HFF-Myc (cell line): ENCODE measurements around the gene RBP2.
"Not testable (repeated sequence)": the region's sequence is repeated elsewhere in the genome, so short reads cannot be mapped to it uniquely, and the experiment has no call there.

Experiments used
- DNase-seq: peaks from one replicate; pipeline ENCODE4 v3.0.0-alpha.2; 2011; ENCODE audit warnings: low read depth; ENCODE audit errors: extremely low read depth
- H3K4me3 ChIP-seq: replicated peaks from 2 replicates; pipeline ENCODE4 v1.5.1; 2011; ENCODE audit warnings: low read depth, mild to moderate bottlenecking, control low read depth, low read length
- CTCF ChIP-seq: IDR thresholded peaks from 2 replicates; pipeline ENCODE4 v1.5.1; 2012; ENCODE audit warnings: mild to moderate bottlenecking, low read depth, low read length, control low read depth; ENCODE audit errors: missing control alignments

RBP2 gene

DNA sequence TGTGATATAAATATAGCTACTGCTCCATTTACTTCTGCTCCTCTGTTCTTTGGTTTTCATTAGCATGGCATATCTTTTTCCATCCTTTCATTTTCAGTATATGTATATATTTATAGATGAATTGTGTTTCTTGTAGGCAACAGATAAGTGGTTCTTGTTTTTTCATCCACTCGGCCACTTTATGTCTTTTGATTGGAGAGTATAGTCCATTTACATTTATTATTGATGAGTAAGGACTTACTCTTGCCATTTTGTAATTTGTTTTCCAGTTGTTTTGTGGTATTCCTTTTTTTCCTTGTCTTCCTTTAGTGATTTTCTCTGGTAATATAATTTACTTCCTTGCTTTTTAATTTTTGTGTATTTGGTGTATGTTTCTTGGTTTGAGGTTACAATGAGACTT is 60.0 kb downstream of the RBP2 start:
- H3K4me3 ChIP-seq: no peak overlapping the region
- no peak for DNase-seq
- no peak for TF ChIP-seq CTCF

DNA sequence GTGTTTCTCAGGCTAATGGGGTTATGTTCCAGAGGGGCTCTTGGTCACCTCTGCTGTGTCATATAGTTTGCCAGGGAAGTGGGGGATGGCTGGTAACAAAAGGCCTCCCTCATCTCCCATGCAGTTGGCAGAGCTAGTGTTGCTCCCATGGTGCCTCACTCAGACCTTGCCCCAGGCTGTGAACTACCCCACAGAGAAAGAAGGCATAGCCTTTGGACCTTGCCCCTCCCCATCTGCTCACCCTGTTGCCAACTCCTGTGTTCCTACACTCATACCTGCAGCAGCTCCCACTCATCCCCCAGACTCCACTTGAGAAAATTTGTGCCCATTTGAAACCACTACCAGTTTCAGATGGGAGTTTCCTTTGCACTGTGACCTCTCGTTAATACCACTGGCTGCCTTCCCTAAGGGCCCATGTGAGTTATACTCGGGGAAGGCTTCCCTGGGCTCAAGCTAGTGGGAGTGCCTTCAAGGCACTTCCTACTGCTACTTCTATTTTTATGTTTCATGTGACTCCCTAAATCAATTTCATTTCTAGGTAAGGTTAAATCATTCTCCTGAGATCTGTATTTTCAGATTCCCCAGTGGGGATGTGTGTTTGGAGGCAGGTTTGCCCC is 61.6 kb downstream of the RBP2 start:
- no peak for TF ChIP-seq CTCF
- no peak for DNase-seq
- no peak overlapping the region for H3K4me3 ChIP-seq

DNA sequence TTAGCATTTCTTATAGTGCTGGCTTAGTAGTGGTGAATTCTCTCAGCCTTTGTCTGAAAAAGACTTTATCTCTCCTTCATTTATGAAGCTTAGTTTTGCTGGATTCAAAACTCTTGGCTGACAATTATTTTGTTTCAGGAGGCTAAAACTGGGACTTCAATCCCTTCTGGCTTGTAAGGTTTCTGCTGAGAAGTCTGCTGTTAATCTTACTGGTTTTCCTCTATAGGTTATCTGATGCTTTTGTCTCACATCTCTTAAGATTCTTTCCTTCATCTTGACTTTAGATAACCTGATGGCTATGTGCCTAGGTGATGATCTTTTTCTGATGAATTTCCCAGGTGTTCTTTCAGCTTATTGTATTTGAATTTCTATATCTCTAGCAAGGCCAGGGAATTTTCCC is 63.4 kb downstream of the RBP2 start:
- not testable (repeated sequence) for DNase-seq, H3K4me3 ChIP-seq
